SJCRH30 (cell line): Measurements from ENCODE around the gene RFX2. TPM values are rescaled to one million over a fixed set of nuclear protein-coding genes. Genes with fewer than 3 reads are reported as not detected.
"Not testable (repeated sequence)": the region's sequence is repeated elsewhere in the genome, so short reads cannot be mapped to it uniquely, and the experiment has no call there.

Experiments used
- DNase-seq, 2 experiments: peaks; one replicate each; pipeline ENCODE4 v3.0.0-alpha.2; 2015 to 2020
- H3K27ac ChIP-seq: fragments of 250-450 bp; sonication (Bioruptor Pico); 2 replicates; pipeline ENCODE4 v1.5.1; 2020; ENCODE audit warnings: mild to moderate bottlenecking, moderate library complexity
- H3K27me3 ChIP-seq: fragments of 250-450 bp; sonication (Bioruptor Pico); 2 replicates; pipeline ENCODE4 v1.5.1; 2020; ENCODE audit warnings: mild to moderate bottlenecking, moderate library complexity
- H3K36me3 ChIP-seq: fragments of 250-450 bp; sonication (Bioruptor Pico); 2 replicates; pipeline ENCODE4 v1.5.1; 2020; ENCODE audit warnings: mild to moderate bottlenecking, moderate library complexity
- H3K4me1 ChIP-seq: fragments of 250-450 bp; sonication (Bioruptor Pico); 2 replicates; pipeline ENCODE4 v1.5.1; 2020; ENCODE audit warnings: mild to moderate bottlenecking, moderate library complexity
- H3K4me3 ChIP-seq: fragments of 250-450 bp; sonication (Bioruptor Pico); 2 replicates; pipeline ENCODE4 v1.5.1; 2020; ENCODE audit warnings: mild to moderate bottlenecking, moderate library complexity
- H3K9me3 ChIP-seq: fragments of 250-450 bp; sonication (Bioruptor Pico); replicated peaks from 2 replicates; pipeline ENCODE4 v1.5.1; 2020; ENCODE audit warnings: mild to moderate bottlenecking, moderate library complexity
- total RNA-seq: library from RNA; depleted of rRNA; stranded (reverse); fragments of >200 nt; shearing (Covaris generic); gene quantifications from 2 replicates; pipeline ENCODE4 v1.2.3, GENCODE V29; 2014

Gene RFX2
- total RNA-seq, 1 experiment from 2014 or later: 5.7 TPM

GRCh38 chr19:6115992-6116391, 5.7 kb upstream of the RFX2 start:
- DNase-seq: no peak
- no peaks in the 10 kb centered on the region for H3K9me3 ChIP-seq
- no peaks in the 10 kb centered on the region for H3K4me1 ChIP-seq

GRCh38 chr19:6113616-6114188, 3.4 kb upstream of the RFX2 start:
- DNase-seq: no peak
- Histone ChIP-seq H3K4me3 (no peak overlapping the region), H3K9me3 (no peaks in the 10 kb centered on the region), H3K27ac (no peak overlapping the region), H3K27me3 (no peaks in the 10 kb centered on the region), H3K4me1 (no peaks in the 10 kb centered on the region), H3K36me3 (no peaks in the 10 kb centered on the region)

More at GRCh38 chr19:6115992-6116391, 5.7 kb upstream of the RFX2 start:
- H3K27ac ChIP-seq: no peak overlapping the region
- no peaks in the 10 kb centered on the region for H3K36me3 ChIP-seq
- H3K4me3 ChIP-seq: no peak overlapping the region
- no peaks in the 10 kb centered on the region for H3K27me3 ChIP-seq

- H3K27me3 ChIP-seq: no peaks in the 10 kb centered on the region; the same call in 1 of the 2 replicates
- H3K4me3 ChIP-seq: peak overlapping the region; percentile 61
- H3K27ac ChIP-seq: no peak overlapping the region
- no peaks in the 10 kb centered on the region for H3K36me3 ChIP-seq
- DNase-seq: no peak
- H3K9me3 ChIP-seq: no peaks in the 10 kb centered on the region
- peaks cover 5% of the 10 kb centered on the region; the same call in 1 of the 2 replicates for H3K4me1 ChIP-seq
These were observed 353 bp downstream of the RFX2 start for GRCh38 chr19:6109947-6110346.

GRCh38 chr19:6108721-6109633, 1.3 kb downstream of the RFX2 start:
- Histone ChIP-seq H3K27me3 (no peaks in the 10 kb centered on the region; the same call in 1 of the 2 replicates), H3K4me3 (peak overlapping the region; percentile 61), H3K36me3 (no peaks in the 10 kb centered on the region), H3K4me1 (peaks cover 5% of the 10 kb centered on the region; the same call in 1 of the 2 replicates), H3K27ac (no peak overlapping the region), H3K9me3 (no peaks in the 10 kb centered on the region)
- DNase-seq: peak; percentile 27 to 47

- H3K27me3 ChIP-seq, DNase-seq, H3K4me3 ChIP-seq, H3K27ac ChIP-seq, H3K36me3 ChIP-seq, H3K9me3 ChIP-seq, H3K4me1 ChIP-seq: not testable (repeated sequence)
These were observed 3.5 kb downstream of the RFX2 start for GRCh38 chr19:6106643-6107294.

- no peak overlapping the region for H3K27ac ChIP-seq
- no peak for DNase-seq
These were observed 4.9 kb downstream of the RFX2 start for GRCh38 chr19:6105444-6105843.

GRCh38 chr19:6103894-6104293, 6.4 kb downstream of the RFX2 start:
- H3K4me1 ChIP-seq: peaks cover 5% of the 10 kb centered on the region; the same call in 1 of the 2 replicates
- H3K4me3 ChIP-seq: no peak overlapping the region
- H3K27ac ChIP-seq: no peak overlapping the region
- H3K36me3 ChIP-seq: no peaks in the 10 kb centered on the region
- no peaks in the 10 kb centered on the region for H3K9me3 ChIP-seq
- no peak for DNase-seq
- H3K27me3 ChIP-seq: no peaks in the 10 kb centered on the region; the same call in 1 of the 2 replicates

More at GRCh38 chr19:6105444-6105843, 4.9 kb downstream of the RFX2 start:
- peaks cover 5% of the 10 kb centered on the region; the same call in 1 of the 2 replicates for H3K4me1 ChIP-seq
- no peaks in the 10 kb centered on the region; the same call in 1 of the 2 replicates for H3K27me3 ChIP-seq
- H3K9me3 ChIP-seq: no peaks in the 10 kb centered on the region
- no peaks in the 10 kb centered on the region for H3K36me3 ChIP-seq
- H3K4me3 ChIP-seq: no peak overlapping the region

- Histone ChIP-seq H3K27ac (no peak overlapping the region), H3K9me3 (no peaks in the 10 kb centered on the region), H3K4me3 (no peak overlapping the region), H3K36me3 (no peaks in the 10 kb centered on the region), H3K27me3 (no peaks in the 10 kb centered on the region), H3K4me1 (peaks cover 3% of the 10 kb centered on the region; the same call in 1 of the 2 replicates)
- DNase-seq: no peak
These were observed 7.1 kb downstream of the RFX2 start for GRCh38 chr19:6103217-6103644.

GRCh38 chr19:6101991-6102390, 8.3 kb downstream of the RFX2 start:
- Histone ChIP-seq H3K36me3 (no peaks in the 10 kb centered on the region), H3K4me3 (no peak overlapping the region), H3K9me3 (no peaks in the 10 kb centered on the region), H3K4me1 (no peaks in the 10 kb centered on the region), H3K27ac (no peak overlapping the region), H3K27me3 (no peaks in the 10 kb centered on the region)
- DNase-seq: no peak

- H3K4me3 ChIP-seq: no peak overlapping the region
- H3K36me3 ChIP-seq: no peaks in the 10 kb centered on the region
- H3K9me3 ChIP-seq: no peaks in the 10 kb centered on the region
- no peak overlapping the region for H3K27ac ChIP-seq
- no peak for DNase-seq
- H3K4me1 ChIP-seq: no peaks in the 10 kb centered on the region
- H3K27me3 ChIP-seq: no peaks in the 10 kb centered on the region
These were observed 8.9 kb downstream of the RFX2 start for GRCh38 chr19:6101291-6101825.

- Histone ChIP-seq H3K9me3 (no peaks in the 10 kb centered on the region), H3K27me3 (no peaks in the 10 kb centered on the region), H3K36me3 (no peaks in the 10 kb centered on the region), H3K27ac (no peak overlapping the region), H3K4me3 (no peak overlapping the region), H3K4me1 (no peaks in the 10 kb centered on the region)
- DNase-seq: no peak
These were observed 9.9 kb downstream of the RFX2 start for GRCh38 chr19:6100284-6100915.

- H3K27ac ChIP-seq: no peak overlapping the region
- no peaks in the 10 kb centered on the region for H3K9me3 ChIP-seq
- H3K36me3 ChIP-seq: no peaks in the 10 kb centered on the region
- no peaks in the 10 kb centered on the region for H3K4me1 ChIP-seq
- no peaks in the 10 kb centered on the region for H3K27me3 ChIP-seq
- DNase-seq: no peak
- H3K4me3 ChIP-seq: no peak overlapping the region
These were observed 10.7 kb downstream of the RFX2 start for GRCh38 chr19:6099599-6099998.

GRCh38 chr19:6099033-6099432, 11.3 kb downstream of the RFX2 start:
- Histone ChIP-seq H3K36me3 (no peaks in the 10 kb centered on the region), H3K27me3 (no peaks in the 10 kb centered on the region), H3K27ac (no peak overlapping the region), H3K4me3 (no peak overlapping the region), H3K9me3 (no peaks in the 10 kb centered on the region), H3K4me1 (no peaks in the 10 kb centered on the region)
- no peak for DNase-seq

- H3K36me3 ChIP-seq: no peaks in the 10 kb centered on the region
- H3K27ac ChIP-seq: no peak overlapping the region
- no peak for DNase-seq
- H3K9me3 ChIP-seq: no peaks in the 10 kb centered on the region
- H3K4me3 ChIP-seq: no peak overlapping the region
- no peaks in the 10 kb centered on the region for H3K27me3 ChIP-seq
- no peaks in the 10 kb centered on the region for H3K4me1 ChIP-seq
These were observed 11.7 kb downstream of the RFX2 start for GRCh38 chr19:6098574-6098973.
